ENCODE data around the gene NPHP4.
"Not testable (repeated sequence)": the region's sequence is repeated elsewhere in the genome, so short reads cannot be mapped to it uniquely, and the experiment has no call there.

NPHP4 gene

GRCh38 chr1:5857508-5858090 lies 134.6 kb downstream of the NPHP4 start:
- DNase-seq (ENCODE audit: low read depth, low spot score), result no peak

- no peak for DNase-seq (ENCODE audit: low read depth, low spot score)
Measured at GRCh38 chr1:5857011-5857410, 135.2 kb downstream of the NPHP4 start.

- peak; percentile 30 for DNase-seq (ENCODE audit: low read depth, low spot score)
Measured at GRCh38 chr1:5856246-5856815, 135.9 kb downstream of the NPHP4 start.

- DNase-seq (ENCODE audit: low read depth, low spot score), result no peak
Measured at GRCh38 chr1:5855196-5855897, 136.9 kb downstream of the NPHP4 start.

GRCh38 chr1:5854754-5855153 lies 137.5 kb downstream of the NPHP4 start:
- DNase-seq (ENCODE audit: low read depth, low spot score), result no peak

GRCh38 chr1:5853858-5854257 lies 138.4 kb downstream of the NPHP4 start:
- not testable (repeated sequence) for DNase-seq (ENCODE audit: low read depth, low spot score)

- peak; percentile 38 for DNase-seq (ENCODE audit: low read depth, low spot score)
Measured at GRCh38 chr1:5850503-5850902, 141.7 kb downstream of the NPHP4 start.

GRCh38 chr1:5849550-5849949 lies 142.7 kb downstream of the NPHP4 start:
- no peak for DNase-seq (ENCODE audit: low read depth, low spot score)

- peak; percentile 86 for DNase-seq (ENCODE audit: low read depth, low spot score)
Measured at GRCh38 chr1:5847013-5847659, 145.1 kb downstream of the NPHP4 start.

GRCh38 chr1:5845376-5845775 lies 146.8 kb downstream of the NPHP4 start:
- no peak for DNase-seq (ENCODE audit: low read depth, low spot score)

- DNase-seq (ENCODE audit: low read depth, low spot score), result no peak
Measured at GRCh38 chr1:5844442-5844841, 147.8 kb downstream of the NPHP4 start.

- no peak for DNase-seq (ENCODE audit: low read depth, low spot score)
Measured at GRCh38 chr1:5843521-5844096, 148.6 kb downstream of the NPHP4 start.

- DNase-seq (ENCODE audit: low read depth, low spot score), result no peak
Measured at GRCh38 chr1:5842679-5843078, 149.5 kb downstream of the NPHP4 start.

- no peak for DNase-seq (ENCODE audit: low read depth, low spot score)
Measured at GRCh38 chr1:5840551-5841001, 151.6 kb downstream of the NPHP4 start.

GRCh38 chr1:5839881-5840550 lies 152.2 kb downstream of the NPHP4 start:
- no peak for DNase-seq (ENCODE audit: low read depth, low spot score)

GRCh38 chr1:5839161-5839880 lies 152.9 kb downstream of the NPHP4 start:
- no peak for DNase-seq (ENCODE audit: low read depth, low spot score)

- DNase-seq (ENCODE audit: low read depth, low spot score), result no peak
Measured at GRCh38 chr1:5837976-5838653, 154.1 kb downstream of the NPHP4 start.

- DNase-seq (ENCODE audit: low read depth, low spot score), result peak; percentile 51
Measured at GRCh38 chr1:5836776-5837440, 155.3 kb downstream of the NPHP4 start.

- no peak for DNase-seq (ENCODE audit: low read depth, low spot score)
Measured at GRCh38 chr1:5835179-5835562, 157.1 kb downstream of the NPHP4 start.
